Measurements from ENCODE around the gene RPL35. TPM values are rescaled to one million over a fixed set of nuclear protein-coding genes. Genes with fewer than 3 reads are reported as not detected.
"Not testable (repeated sequence)": the region's sequence is repeated elsewhere in the genome, so short reads cannot be mapped to it uniquely, and the experiment has no call there.

Gene RPL35
- total RNA-seq, 1 donor from 2014 or later, result 621 TPM

GRCh38 chr9:124855566-124855943 is 6.2 kb downstream of the RPL35 start:
- no peak for ATAC-seq (ENCODE audit: poor library complexity)
- intact Hi-C loops (cut with DNase I), result no loop called here
- no peak for DNase-seq

- intact Hi-C loops (cut with DNase I), result no loop called here
- no peak for ATAC-seq (ENCODE audit: poor library complexity)
Observed at GRCh38 chr9:124854822-124855221, 6.9 kb downstream of the RPL35 start.

GRCh38 chr9:124854161-124854560 is 7.6 kb downstream of the RPL35 start:
- DNase-seq (no peak), ATAC-seq (ENCODE audit: poor library complexity) (no peak)
- intact Hi-C loops (cut with DNase I), result no loop called here

More at GRCh38 chr9:124854822-124855221, 6.9 kb downstream of the RPL35 start:
- DNase-seq, result no peak

GRCh38 chr9:124853605-124854143 is 8.1 kb downstream of the RPL35 start:
- DNase-seq, result no peak
- intact Hi-C loops (cut with DNase I), result no loop called here
- ATAC-seq (ENCODE audit: poor library complexity), result peak; percentile 2

- peak; percentile 91 for DNase-seq
- intact Hi-C loops (cut with DNase I), result loop anchor here (1.0 kb wide), 1 partner anchor 81 kb away; no protein-coding TSS in a partner anchor
Observed at GRCh38 chr9:124852829-124853531, 8.8 kb downstream of the RPL35 start, which contains the start of gene WDR38. WDR38 (plus strand) TSS chr9:124853460; CDS start chr9:124853532, 72 bp downstream.

GRCh38 chr9:124852121-124852828 is 9.5 kb downstream of the RPL35 start:
- peak; percentile 62 for DNase-seq
- ATAC-seq (ENCODE audit: poor library complexity), result peak; percentile 66
- intact Hi-C loops (cut with DNase I), result loop anchor here (1.0 kb wide), 1 partner anchor 80 kb away; no protein-coding TSS in a partner anchor

More at GRCh38 chr9:124852829-124853531, 8.8 kb downstream of the RPL35 start, which contains the start of gene WDR38:
- peak; percentile 91 for ATAC-seq (ENCODE audit: poor library complexity)

- intact Hi-C loops (cut with DNase I), result no loop called here
- no peak for ATAC-seq (ENCODE audit: poor library complexity)
- DNase-seq, result no peak
Observed at GRCh38 chr9:124849801-124850200, 12.0 kb downstream of the RPL35 start.

GRCh38 chr9:124846969-124847368 is 14.8 kb downstream of the RPL35 start:
- no peak for ATAC-seq (ENCODE audit: poor library complexity)
- no peak for DNase-seq
- intact Hi-C loops (cut with DNase I), result no loop called here

- DNase-seq, result peak; percentile 19
- intact Hi-C loops (cut with DNase I); ATAC-seq (ENCODE audit: poor library complexity): not testable (repeated sequence)
Observed at GRCh38 chr9:124846467-124846866, 15.3 kb downstream of the RPL35 start.

- DNase-seq (peak; percentile 2), ATAC-seq (ENCODE audit: poor library complexity) (no peak)
- intact Hi-C loops (cut with DNase I), result no loop called here
Observed at GRCh38 chr9:124844291-124844690, 17.5 kb downstream of the RPL35 start.

GRCh38 chr9:124843456-124844034 is 18.2 kb downstream of the RPL35 start:
- DNase-seq (peak; percentile 12), ATAC-seq (ENCODE audit: poor library complexity) (no peak)
- intact Hi-C loops (cut with DNase I), result no loop called here

- intact Hi-C loops (cut with DNase I), result no loop called here
- DNase-seq (no peak), ATAC-seq (ENCODE audit: poor library complexity) (no peak)
Observed at GRCh38 chr9:124841075-124841821, 20.5 kb downstream of the RPL35 start.

- ATAC-seq (ENCODE audit: poor library complexity) (no peak), DNase-seq (peak; percentile 41)
- intact Hi-C loops (cut with DNase I), result no loop called here
Observed at GRCh38 chr9:124840300-124840833, 21.4 kb downstream of the RPL35 start.

GRCh38 chr9:124839612-124840299 is 22.0 kb downstream of the RPL35 start:
- no peak for ATAC-seq (ENCODE audit: poor library complexity)
- intact Hi-C loops (cut with DNase I), result no loop called here
- DNase-seq, result peak; percentile 34

- ATAC-seq (ENCODE audit: poor library complexity); intact Hi-C loops (cut with DNase I): not testable (repeated sequence)
- DNase-seq, result peak; percentile 30
Observed at GRCh38 chr9:124838567-124839275, 23.0 kb downstream of the RPL35 start.

- DNase-seq; intact Hi-C loops (cut with DNase I); ATAC-seq (ENCODE audit: poor library complexity): not testable (repeated sequence)
Observed at GRCh38 chr9:124838132-124838531, 23.6 kb downstream of the RPL35 start.

GRCh38 chr9:124835026-124835557 is 26.7 kb downstream of the RPL35 start:
- ATAC-seq (ENCODE audit: poor library complexity) (peak; percentile 73), DNase-seq (peak; percentile 89)
- intact Hi-C loops (cut with DNase I), result no loop called here
